Esophagus squamous epithelium (tissue), 5 donors: ENCODE measurements around the gene UBA6. TPM values are rescaled to one million over a fixed set of nuclear protein-coding genes. Genes with fewer than 3 reads are reported as not detected.

ENCODE experiments used
- DNase-seq: peaks from one replicate; lab custom pipeline; 2025; lab: John Stamatoyannopoulos, UW
- H3K27ac ChIP-seq, 4 donors: fragments of 200-600 bp; sonication (generic); one replicate each; pipeline ENCODE4 v1.5.1; 2016 to 2019; ENCODE audit warnings: mild to moderate bottlenecking in 1 of 4
- H3K27me3 ChIP-seq, 4 donors: fragments of 200-600 bp; sonication (generic); 1 replicate in 3 of 4; 2 replicates in 1 of 4; pipeline versions ENCODE4 v1.5.1 to v1.6.0; 2017 to 2021; ENCODE audit warnings: antibody characterized with exemption in 1 of 4
- H3K36me3 ChIP-seq, 3 donors: fragments of 200-600 bp; sonication (generic); one replicate each; pipeline ENCODE4 v1.5.1; 2016 to 2019
- H3K4me1 ChIP-seq, 3 donors: fragments of 200-600 bp; sonication (generic); one replicate each; pipeline ENCODE4 v1.5.1; 2017 to 2019
- H3K4me3 ChIP-seq, 4 donors: fragments of 200-600 bp; sonication (generic); 1 replicate in 3 of 4; 2 replicates in 1 of 4; pipeline ENCODE4 v1.5.1; 2016 to 2019; ENCODE audit warnings: mild to moderate bottlenecking in 2 of 4, moderate library complexity in 1 of 4
- H3K9me3 ChIP-seq, 3 donors: fragments of 200-600 bp; sonication (generic); one replicate each; pipeline ENCODE4 v1.5.1; 2016 to 2019
- CTCF ChIP-seq, 6 experiments: fragments of 450-650 bp in 4 of 6; fragments of 200-600 bp in 2 of 6; sonication (generic) in 2 of 6; IDR thresholded peaks; one replicate each; pipeline ENCODE4 v1.5.1; 2016 to 2019; ENCODE audit warnings: antibody characterized with exemption in 6 of 6, mild to moderate bottlenecking in 4 of 6, moderate library complexity in 4 of 6
- POLR2A ChIP-seq, 4 donors: fragments of 450-650 bp; IDR thresholded peaks; one replicate each; pipeline ENCODE4 v1.6.1; 2017; ENCODE audit warnings: antibody characterized with exemption in 4 of 4, mild to moderate bottlenecking in 4 of 4, moderate library complexity in 3 of 4
- WGBS, 2 donors: methylation state at CpG; one replicate each; pipeline ENCODE4 v1.1.5; 2018; 5-methylcytosine and 5-hydroxymethylcytosine counted together
- intact Hi-C: fragments of 100-400 bp; cut with DNase I; formaldehyde crosslinking; loops from one replicate; pipeline ENCODE4 v1.15.0; 2022
- total RNA-seq, 4 donors: library from RNA; depleted of rRNA; stranded (reverse); fragments of >200 nt; gene quantifications; one replicate each; pipeline ENCODE4 v1.1.0, GENCODE V29; 2016
- donor health status: DM: yes; HTN: yes; CAD: no.

UBA6 gene
- total RNA-seq, 4 donors from 2014 or later: 51.5 to 103 (median 87.8) TPM

- no peaks in the 10 kb centered on the region for H3K4me1 ChIP-seq
- no peak for DNase-seq
- no peak overlapping the region for H3K27ac ChIP-seq
- no peaks in the 10 kb centered on the region for H3K9me3 ChIP-seq
- TF ChIP-seq POLR2A (IDR thresholded peaks at IDR 0.05): no peak
- no peak for TF ChIP-seq CTCF (IDR thresholded peaks at IDR 0.05)
- no peaks in the 10 kb centered on the region for H3K36me3 ChIP-seq
- intact Hi-C loops: no loop called here
- H3K4me3 ChIP-seq: no peak overlapping the region
- WGBS, 2 donors: 59 to 64% methylated on average over 2 of the region's 2 CpGs
- H3K27me3 ChIP-seq: no peaks in the 10 kb centered on the region
Measured at GRCh38 chr4:67593741-67594175, 107.2 kb downstream of the UBA6 start.

GRCh38 chr4:67587156-67587555 lies 113.8 kb downstream of the UBA6 start:
- no peaks in the 10 kb centered on the region for H3K4me1 ChIP-seq
- TF ChIP-seq POLR2A (IDR thresholded peaks at IDR 0.05): no peak
- TF ChIP-seq CTCF (IDR thresholded peaks at IDR 0.05): no peak
- no peak for DNase-seq
- H3K27ac ChIP-seq: no peak overlapping the region
- 91 to 93% methylated on average over 3 of the region's 3 CpGs for WGBS, 2 donors
- no peaks in the 10 kb centered on the region for H3K27me3 ChIP-seq
- no peaks in the 10 kb centered on the region for H3K9me3 ChIP-seq
- no peaks in the 10 kb centered on the region for H3K36me3 ChIP-seq
- no peak overlapping the region for H3K4me3 ChIP-seq
- intact Hi-C loops: no loop called here

DNA sequence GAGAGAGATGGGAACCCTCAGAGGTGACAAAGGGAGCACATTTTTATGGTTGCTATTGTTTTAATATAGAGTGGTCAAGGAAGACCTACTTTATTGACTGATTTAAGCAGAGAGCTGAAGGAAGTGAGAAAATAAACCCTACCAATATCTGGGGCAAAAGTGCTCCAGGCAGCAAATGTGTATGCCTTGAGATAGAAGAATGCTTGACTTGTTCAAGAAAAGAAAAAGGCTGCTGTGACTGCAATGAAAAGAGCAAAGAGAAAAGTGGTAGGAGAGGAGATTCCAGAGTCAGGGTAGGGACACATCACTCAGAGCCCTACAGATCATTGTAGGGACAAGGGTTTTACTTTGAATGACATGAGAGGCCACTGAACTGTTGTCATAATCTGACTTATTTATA lies 116.5 kb downstream of the UBA6 start:
- DNase-seq: no peak
- no peaks in the 10 kb centered on the region for H3K27me3 ChIP-seq
- H3K27ac ChIP-seq: no peak overlapping the region
- no peaks in the 10 kb centered on the region for H3K9me3 ChIP-seq
- H3K4me3 ChIP-seq: no peak overlapping the region
- intact Hi-C loops: no loop called here
- H3K4me1 ChIP-seq: peaks cover 0 to 12% (median 0%) of the 10 kb centered on the region in 3 donors
- H3K36me3 ChIP-seq: no peaks in the 10 kb centered on the region
- TF ChIP-seq POLR2A (IDR thresholded peaks at IDR 0.05) (no peak), CTCF (IDR thresholded peaks at IDR 0.05) (no peak)

GRCh38 chr4:67581913-67582312 lies 119.0 kb downstream of the UBA6 start:
- Histone ChIP-seq H3K4me3 (no peak overlapping the region), H3K4me1 (peaks cover 0 to 12% (median 0%) of the 10 kb centered on the region in 3 donors), H3K27ac (no peak overlapping the region), H3K36me3 (no peaks in the 10 kb centered on the region), H3K9me3 (no peaks in the 10 kb centered on the region), H3K27me3 (no peaks in the 10 kb centered on the region)
- intact Hi-C loops: no loop called here
- no peak for DNase-seq
- no peak for TF ChIP-seq CTCF (IDR thresholded peaks at IDR 0.05)
- no peak for TF ChIP-seq POLR2A (IDR thresholded peaks at IDR 0.05)
- WGBS, 2 donors: 46 to 49% methylated on average over 2 of the region's 2 CpGs

DNA sequence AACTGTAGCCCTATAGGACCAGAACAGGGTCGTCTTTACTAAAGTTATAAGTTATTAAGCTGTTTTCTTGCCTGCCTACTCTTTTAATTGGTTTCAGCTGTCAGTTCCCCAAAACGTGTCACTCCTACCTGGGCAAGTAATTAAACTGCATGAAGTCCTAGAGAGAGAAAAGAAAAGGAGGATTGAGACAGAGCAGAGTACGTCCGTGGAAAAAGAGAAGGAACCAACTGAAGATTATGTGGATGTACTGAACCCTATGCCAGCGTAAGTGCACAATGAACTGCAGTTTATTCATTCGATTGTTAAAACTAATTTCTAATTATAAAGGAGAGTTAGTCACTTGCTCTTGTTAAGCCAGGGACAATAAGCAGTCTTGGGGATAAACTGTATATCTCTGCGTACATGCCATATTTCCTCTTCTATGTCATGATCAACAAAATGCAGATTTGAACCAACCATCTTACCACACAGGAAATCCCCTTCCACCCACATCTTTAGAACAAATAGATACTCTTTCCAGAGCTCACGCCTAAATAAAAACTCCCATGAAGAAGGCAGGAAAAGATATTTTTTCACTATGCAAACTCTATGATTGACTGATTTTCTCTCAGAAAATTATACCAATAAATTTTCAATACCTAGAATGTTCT lies 119.6 kb downstream of the UBA6 start:
- H3K4me3 ChIP-seq: no peak overlapping the region
- intact Hi-C loops: no loop called here
- peak overlapping the region in 2 of 4 donors; percentile 11 to 38 for H3K27ac ChIP-seq
- H3K4me1 ChIP-seq: peaks cover 0 to 12% (median 0%) of the 10 kb centered on the region in 3 donors
- DNase-seq: no peak
- WGBS, 2 donors: 31 to 46% methylated on average over 8 of the region's 8 CpGs
- H3K9me3 ChIP-seq: no peaks in the 10 kb centered on the region
- TF ChIP-seq POLR2A (IDR thresholded peaks at IDR 0.05): no peak
- TF ChIP-seq CTCF (IDR thresholded peaks at IDR 0.05): no peak
- H3K36me3 ChIP-seq: no peaks in the 10 kb centered on the region
- no peaks in the 10 kb centered on the region for H3K27me3 ChIP-seq
